Pancreas (tissue), 10 donors: ENCODE data around the gene KRTAP13-2. TPM values are rescaled to one million over a fixed set of nuclear protein-coding genes. Genes with fewer than 3 reads are reported as not detected.

Experiments used
- ATAC-seq, 4 donors: fragments of 200-7000 bp; cut with Tn5 transposase; one replicate each; pipeline versions ENCODE4 v1.8.0 to v1.9.1; 2020; ENCODE audit warnings: mild to moderate bottlenecking in 4 of 4, moderate library complexity in 4 of 4
- DNase-seq, 6 donors: peaks; one replicate each; pipeline ENCODE4 v3.0.0-alpha.2; 2020
- FAIRE-seq: peaks from 2 replicates; lab custom pipeline; 2012; peaks lifted over from hg19 to GRCh38; lab: Jason Lieb, UNC
- H3K27ac ChIP-seq, 4 donors: fragments of 200-600 bp; sonication (generic); 1 replicate in 3 of 4; 2 replicates in 1 of 4; pipeline versions ENCODE4 v1.5.0 to v1.8.0; 2020
- H3K27me3 ChIP-seq, 4 donors: fragments of 200-600 bp; one replicate each; pipeline ENCODE4 v1.8.0; 2021
- H3K36me3 ChIP-seq, 3 donors: fragments of 200-600 bp; sonication (generic) in 1 of 3; one replicate each; pipeline versions ENCODE4 v1.5.0 to v1.8.0; 2020 to 2021
- H3K4me1 ChIP-seq, 3 donors: fragments of 200-600 bp; one replicate each; pipeline ENCODE4 v1.8.0; 2021
- H3K4me3 ChIP-seq, 4 donors: fragments of 200-600 bp; sonication (generic) in 2 of 4; one replicate each; pipeline versions ENCODE4 v1.5.0 to v1.8.0; 2020 to 2021
- H3K9me3 ChIP-seq, 4 donors: fragments of 200-600 bp; one replicate each; pipeline ENCODE4 v1.8.0; 2021
- WGBS, 2 donors: extraction: QIAGEN DNeasy Blood & Tissue Kit; methylation state at CpG; one replicate each; pipeline ENCODE4 v1.1.7; 2013; 5-methylcytosine and 5-hydroxymethylcytosine counted together
- intact Hi-C, 3 donors: fragments of 100-400 bp; cut with DNase I; formaldehyde crosslinking; loops; one replicate each; pipeline versions ENCODE4 v1.11.1 to v1.14.2; 2022
- polyA plus RNA-seq, 2 donors: library from polyadenylated mRNA; stranded (reverse); fragments of 200-250 nt; gene quantifications; one replicate each; pipeline ENCODE4 v1.2.3, GENCODE V29; 2013
- total RNA-seq, 6 donors: library from RNA; stranded (reverse); fragmentation: NEBNext Ultra II Directional in 4 of 6; extraction: Animal tissue kit (Norgen Biotek cat#: 25700) in 4 of 6; gene quantifications; one replicate each; pipeline versions ENCODE4 v1.2.1 to v1.2.4, GENCODE V29; 2021 to 2023
- TF ChIP-seq, protein P1 (sequence below), 4 donors: fragments of 200-600 bp; sonication (generic) in 3 of 4; IDR thresholded peaks; one replicate each; pipeline versions ENCODE4 v1.5.0 to v1.8.0; 2021; ENCODE audit warnings: antibody characterized with exemption in 4 of 4
- donor health status: healthy with polysubstance abuse.
- donor health status: DM: no; HTN: no; CAD: no; lungs with moderate emphysema.
- donor health status: DM: no; HTN: no; CAD: no.
- donor health status: control.
- donor health status: control.
- donor health status: Bipolar disorder and iron deficiency.
- donor health status: DM: yes; HTN: yes; CAD: no.
- donor health status: DM: no; HTN: no; CAD: no.
- donor health status: DM: no; HTN: no; CAD: no.
- donor health status: DM: yes; HTN: yes; CAD: no.

Gene KRTAP13-2
- total and polyA plus RNA-seq, 8 donors: not detected

DNA sequence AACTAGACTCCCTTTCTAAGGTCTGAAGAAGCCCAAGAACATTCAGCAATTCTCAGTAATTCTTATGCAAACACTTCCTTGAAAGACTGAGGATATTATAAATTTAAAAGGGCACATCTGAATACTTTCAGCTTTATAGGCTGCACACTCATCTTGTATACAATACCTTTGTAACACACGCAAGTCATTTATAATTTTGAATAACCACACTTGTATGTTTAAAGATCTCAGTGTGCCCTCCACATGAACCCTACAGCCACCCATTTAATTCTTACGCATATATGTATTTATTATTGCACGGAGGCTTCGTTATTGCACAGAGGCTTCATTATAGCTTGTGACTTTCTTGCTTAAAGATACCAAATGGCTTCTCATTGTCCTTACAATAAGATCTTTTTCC is 33.4 kb downstream of the KRTAP13-2 start:
- 90 to 91% methylated on average over 4 of the region's 4 CpGs for WGBS, 2 donors
- ATAC-seq: no peak
- TF ChIP-seq, protein P1, sequence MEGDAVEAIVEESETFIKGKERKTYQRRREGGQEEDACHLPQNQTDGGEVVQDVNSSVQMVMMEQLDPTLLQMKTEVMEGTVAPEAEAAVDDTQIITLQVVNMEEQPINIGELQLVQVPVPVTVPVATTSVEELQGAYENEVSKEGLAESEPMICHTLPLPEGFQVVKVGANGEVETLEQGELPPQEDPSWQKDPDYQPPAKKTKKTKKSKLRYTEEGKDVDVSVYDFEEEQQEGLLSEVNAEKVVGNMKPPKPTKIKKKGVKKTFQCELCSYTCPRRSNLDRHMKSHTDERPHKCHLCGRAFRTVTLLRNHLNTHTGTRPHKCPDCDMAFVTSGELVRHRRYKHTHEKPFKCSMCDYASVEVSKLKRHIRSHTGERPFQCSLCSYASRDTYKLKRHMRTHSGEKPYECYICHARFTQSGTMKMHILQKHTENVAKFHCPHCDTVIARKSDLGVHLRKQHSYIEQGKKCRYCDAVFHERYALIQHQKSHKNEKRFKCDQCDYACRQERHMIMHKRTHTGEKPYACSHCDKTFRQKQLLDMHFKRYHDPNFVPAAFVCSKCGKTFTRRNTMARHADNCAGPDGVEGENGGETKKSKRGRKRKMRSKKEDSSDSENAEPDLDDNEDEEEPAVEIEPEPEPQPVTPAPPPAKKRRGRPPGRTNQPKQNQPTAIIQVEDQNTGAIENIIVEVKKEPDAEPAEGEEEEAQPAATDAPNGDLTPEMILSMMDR (IDR thresholded peaks at IDR 0.05): no peak
- no peaks in the 10 kb centered on the region for H3K36me3 ChIP-seq
- no peaks in the 10 kb centered on the region for H3K9me3 ChIP-seq
- no peaks in the 10 kb centered on the region for H3K4me1 ChIP-seq
- no peak overlapping the region for H3K4me3 ChIP-seq
- H3K27ac ChIP-seq: no peak overlapping the region
- FAIRE-seq: no peak
- intact Hi-C loops: loop anchor here in 1 of 3 donors (10.0 kb wide), 1 partner anchor 746 kb away; no protein-coding TSS in a partner anchor
- DNase-seq: no peak
- no peaks in the 10 kb centered on the region for H3K27me3 ChIP-seq

- TF ChIP-seq, protein P1 (IDR thresholded peaks at IDR 0.05): no peak
- FAIRE-seq: no peak
- intact Hi-C loops: loop anchor here in 1 of 3 donors (10.0 kb wide), 1 partner anchor 747 kb away; no protein-coding TSS in a partner anchor
- H3K4me1 ChIP-seq: no peaks in the 10 kb centered on the region
- no peak for DNase-seq
- H3K27ac ChIP-seq: no peak overlapping the region
- H3K4me3 ChIP-seq: no peak overlapping the region
- H3K9me3 ChIP-seq: no peaks in the 10 kb centered on the region
- ATAC-seq: no peak
- H3K27me3 ChIP-seq: no peaks in the 10 kb centered on the region
- H3K36me3 ChIP-seq: no peaks in the 10 kb centered on the region
Observed at GRCh38 chr21:30337772-30338171, 34.3 kb downstream of the KRTAP13-2 start.

DNA sequence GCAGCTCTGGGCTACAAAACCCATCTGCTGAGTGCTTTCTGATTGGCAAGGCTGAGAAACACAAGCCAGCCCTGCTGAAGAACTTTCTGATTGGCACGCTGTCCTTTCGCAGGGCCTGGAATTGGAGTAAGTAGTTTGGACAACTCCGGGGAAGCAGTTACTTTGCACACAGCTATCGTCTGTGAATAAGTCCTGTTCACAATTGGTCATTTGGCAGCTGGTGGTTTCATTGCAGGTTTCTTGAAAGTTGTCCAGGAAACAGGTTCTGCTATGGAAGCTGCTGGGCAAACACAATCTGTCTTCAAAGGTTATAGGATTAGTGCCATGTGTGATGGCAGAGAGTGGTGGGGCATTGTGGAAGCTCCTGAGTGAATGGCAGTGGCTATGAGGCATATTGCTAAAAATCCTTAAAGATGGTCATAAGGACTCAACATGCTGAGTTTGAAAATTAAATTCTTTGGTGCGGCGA is 34.8 kb downstream of the KRTAP13-2 start, which contains the start of gene KRTAP27-1:
Gene KRTAP27-1, minus strand, starts transcription at position 419 of the 469 bp plus-strand sequence. Its CDS starts 26 bp downstream, at position 393.
- DNase-seq (no peak), FAIRE-seq (no peak), ATAC-seq (no peak)
- H3K4me1 ChIP-seq: no peaks in the 10 kb centered on the region
- WGBS, 2 donors: 79 to 82% methylated on average over 6 of the region's 6 CpGs
- H3K4me3 ChIP-seq: no peak within 1 kb of the TSS
- no peak within 1 kb of the TSS for H3K27ac ChIP-seq
- H3K36me3 ChIP-seq: no peaks in the 10 kb centered on the region
- H3K27me3 ChIP-seq: no peaks in the 10 kb centered on the region
- intact Hi-C loops: loop anchor here in 1 of 3 donors (10.0 kb wide), 1 partner anchor 747 kb away; no protein-coding TSS in a partner anchor
- TF ChIP-seq, protein P1 (IDR thresholded peaks at IDR 0.05): no peak
- no peaks in the 10 kb centered on the region for H3K9me3 ChIP-seq

DNA sequence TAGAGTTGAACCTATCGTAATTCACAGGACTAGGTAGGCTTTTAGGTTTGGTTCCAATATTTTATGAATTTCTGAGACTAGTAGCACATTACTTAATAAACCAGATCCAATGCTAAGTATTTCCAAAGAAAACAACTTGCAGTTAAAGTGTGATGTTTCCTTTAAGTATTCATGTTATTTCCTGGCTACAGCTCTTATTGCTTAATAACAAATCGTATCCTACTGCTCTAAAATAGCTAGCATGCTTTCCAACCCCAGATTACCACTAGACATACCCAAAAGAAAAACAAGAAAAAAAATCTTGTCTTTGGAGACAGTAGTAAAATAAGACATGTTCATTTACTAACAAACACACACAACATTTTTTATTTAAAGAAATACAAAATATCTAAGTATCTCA is 35.5 kb downstream of the KRTAP13-2 start:
- WGBS, 2 donors: 63 to 65% methylated on average over 2 of the region's 2 CpGs

More for the DNA sequence above, 35.5 kb downstream of the KRTAP13-2 start:
- Histone ChIP-seq H3K4me3 (no peak overlapping the region), H3K4me1 (no peaks in the 10 kb centered on the region), H3K27me3 (no peaks in the 10 kb centered on the region), H3K36me3 (no peaks in the 10 kb centered on the region), H3K27ac (no peak overlapping the region), H3K9me3 (no peaks in the 10 kb centered on the region)
- FAIRE-seq: no peak
- TF ChIP-seq, protein P1 (IDR thresholded peaks at IDR 0.05): no peak
- no peak for DNase-seq
- no peak for ATAC-seq
- intact Hi-C loops: loop anchor here in 1 of 3 donors (10.0 kb wide), 1 partner anchor 748 kb away; no protein-coding TSS in a partner anchor
